Neural crest cell (in vitro differentiated cells): Measurements from ENCODE around the gene ID2. TPM values are rescaled to one million over a fixed set of nuclear protein-coding genes. Genes with fewer than 3 reads are reported as not detected.

Source experiments
- DNase-seq: peaks from one replicate; pipeline ENCODE4 v3.0.0; 2021; ENCODE audit warnings: low read depth, mixed read lengths, low spot score
- H3K27ac Mint-ChIP-seq: one replicate; pipeline ENCODE4 v1.8.0; 2021; ENCODE audit warnings: mild to moderate bottlenecking, mixed read lengths; ENCODE audit not compliant: unreplicated experiment
- H3K27me3 Mint-ChIP-seq: 2 replicates; pipeline ENCODE4 v1.8.0; 2021; ENCODE audit warnings: low read depth, mild to moderate bottlenecking, mixed read lengths
- H3K36me3 Mint-ChIP-seq: 2 replicates; pipeline ENCODE4 v1.8.0; 2021; ENCODE audit warnings: low read depth, mild to moderate bottlenecking, mixed read lengths
- H3K4me1 Mint-ChIP-seq: 2 replicates; pipeline ENCODE4 v1.8.0; 2021; ENCODE audit warnings: mixed read lengths
- H3K4me3 Mint-ChIP-seq: one replicate; pipeline ENCODE4 v1.8.0; 2021; ENCODE audit warnings: mild to moderate bottlenecking, mixed read lengths
- H3K9me3 Mint-ChIP-seq: 2 replicates; pipeline ENCODE4 v1.8.0; 2021; ENCODE audit warnings: mixed read lengths
- total RNA-seq: library from RNA; stranded (reverse); gene quantifications from 2 replicates; pipeline ENCODE4 v1.2.1, GENCODE V29; 2021
- TF ChIP-seq, protein P1 (sequence below): fragments of 200-600 bp; sonication (generic); conservative IDR thresholded peaks from 2 replicates; pipeline ENCODE4 v1.5.0; 2021; ENCODE audit warnings: antibody characterized with exemption, mild to moderate bottlenecking

The ID2 gene
- total RNA-seq, 1 donor from 2014 or later: 46.1 TPM

DNA sequence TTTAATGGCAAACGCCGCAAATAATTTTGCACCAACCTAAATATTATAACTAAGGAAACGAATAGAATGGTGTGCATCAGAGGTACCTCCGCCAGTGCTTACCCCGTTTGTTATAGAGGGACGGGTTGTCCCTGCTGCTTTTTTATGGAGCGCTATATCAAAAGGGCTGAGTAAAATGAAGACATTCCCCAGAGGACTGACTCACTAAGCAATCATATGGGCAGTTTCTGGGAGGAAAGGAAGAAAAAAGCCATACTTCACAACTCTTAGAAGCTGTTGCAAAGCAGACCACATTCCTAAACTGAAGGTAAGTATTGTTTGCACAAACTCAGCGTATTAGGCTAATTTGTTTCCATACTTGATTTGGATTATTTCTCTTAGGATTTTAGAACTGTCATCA, 12.9 kb downstream of the ID2 start:
- H3K4me1 Mint-ChIP-seq: peaks cover 10% of the 10 kb centered on the region
- H3K36me3 Mint-ChIP-seq: no peaks in the 10 kb centered on the region
- no peak overlapping the region for H3K4me3 Mint-ChIP-seq
- no peaks in the 10 kb centered on the region for H3K27me3 Mint-ChIP-seq
- H3K27ac Mint-ChIP-seq: no peak overlapping the region
- TF ChIP-seq, protein P1, sequence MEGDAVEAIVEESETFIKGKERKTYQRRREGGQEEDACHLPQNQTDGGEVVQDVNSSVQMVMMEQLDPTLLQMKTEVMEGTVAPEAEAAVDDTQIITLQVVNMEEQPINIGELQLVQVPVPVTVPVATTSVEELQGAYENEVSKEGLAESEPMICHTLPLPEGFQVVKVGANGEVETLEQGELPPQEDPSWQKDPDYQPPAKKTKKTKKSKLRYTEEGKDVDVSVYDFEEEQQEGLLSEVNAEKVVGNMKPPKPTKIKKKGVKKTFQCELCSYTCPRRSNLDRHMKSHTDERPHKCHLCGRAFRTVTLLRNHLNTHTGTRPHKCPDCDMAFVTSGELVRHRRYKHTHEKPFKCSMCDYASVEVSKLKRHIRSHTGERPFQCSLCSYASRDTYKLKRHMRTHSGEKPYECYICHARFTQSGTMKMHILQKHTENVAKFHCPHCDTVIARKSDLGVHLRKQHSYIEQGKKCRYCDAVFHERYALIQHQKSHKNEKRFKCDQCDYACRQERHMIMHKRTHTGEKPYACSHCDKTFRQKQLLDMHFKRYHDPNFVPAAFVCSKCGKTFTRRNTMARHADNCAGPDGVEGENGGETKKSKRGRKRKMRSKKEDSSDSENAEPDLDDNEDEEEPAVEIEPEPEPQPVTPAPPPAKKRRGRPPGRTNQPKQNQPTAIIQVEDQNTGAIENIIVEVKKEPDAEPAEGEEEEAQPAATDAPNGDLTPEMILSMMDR: no peak
- no peaks in the 10 kb centered on the region for H3K9me3 Mint-ChIP-seq
- DNase-seq: no peak

- Mint-ChIP-seq H3K9me3 (no peaks in the 10 kb centered on the region), H3K27ac (no peak overlapping the region), H3K4me1 (peaks cover 10% of the 10 kb centered on the region), H3K27me3 (no peaks in the 10 kb centered on the region), H3K36me3 (no peaks in the 10 kb centered on the region), H3K4me3 (no peak overlapping the region)
- TF ChIP-seq, protein P1: no peak
- DNase-seq: no peak
Observed at GRCh38 chr2:8697190-8697589, 15.3 kb downstream of the ID2 start.

DNA sequence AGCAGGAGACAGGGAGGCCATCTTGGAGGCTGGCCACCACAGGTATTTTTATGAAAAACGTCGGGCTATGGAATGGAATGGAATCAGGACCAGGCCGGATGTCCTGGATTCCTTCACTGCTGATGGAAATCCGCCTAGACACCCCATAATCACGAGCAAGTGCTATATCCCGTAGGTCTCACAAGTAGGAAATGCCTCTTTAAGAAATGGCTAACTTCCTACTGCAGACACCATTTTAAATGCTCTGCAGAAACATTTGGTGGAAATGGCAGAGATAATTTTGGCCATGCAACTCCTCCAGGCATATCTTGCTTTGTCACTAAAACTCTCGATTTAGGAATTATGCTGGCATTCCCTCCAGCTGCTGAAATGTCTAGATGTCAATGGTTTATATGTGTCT, 18.0 kb downstream of the ID2 start:
- H3K36me3 Mint-ChIP-seq: no peaks in the 10 kb centered on the region
- H3K4me1 Mint-ChIP-seq: peaks cover 10% of the 10 kb centered on the region

GRCh38 chr2:8701681-8702379, 20.0 kb downstream of the ID2 start:
- Mint-ChIP-seq H3K27me3 (no peaks in the 10 kb centered on the region), H3K4me3 (no peak overlapping the region), H3K9me3 (no peaks in the 10 kb centered on the region), H3K4me1 (peaks cover 8% of the 10 kb centered on the region), H3K27ac (no peak overlapping the region), H3K36me3 (no peaks in the 10 kb centered on the region)
- DNase-seq: no peak
- TF ChIP-seq, protein P1: no peak

More for the DNA sequence above, 18.0 kb downstream of the ID2 start:
- Mint-ChIP-seq H3K9me3 (no peaks in the 10 kb centered on the region), H3K27ac (no peak overlapping the region), H3K4me3 (no peak overlapping the region), H3K27me3 (no peaks in the 10 kb centered on the region)
- DNase-seq: no peak
- TF ChIP-seq, protein P1: no peak

DNA sequence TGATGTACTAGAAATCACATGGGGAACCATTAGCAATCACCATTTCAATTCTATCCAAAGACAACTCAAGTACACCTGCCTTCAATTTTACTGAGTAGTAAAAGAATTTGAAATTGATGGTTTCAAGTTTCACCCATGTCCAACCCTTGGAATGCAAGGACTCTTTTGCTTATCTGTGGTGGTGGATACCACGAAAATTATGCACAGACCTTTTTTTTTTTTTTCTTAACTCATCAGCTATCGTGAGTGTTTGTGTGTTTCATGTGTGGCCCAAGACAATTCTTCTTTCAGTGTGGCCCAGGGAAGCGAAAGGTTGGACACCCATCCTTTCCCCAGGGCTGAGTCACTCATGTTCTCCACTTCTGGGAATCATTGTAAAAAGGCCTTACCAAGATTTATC, 23.1 kb downstream of the ID2 start:
- no peak overlapping the region for H3K27ac Mint-ChIP-seq
- TF ChIP-seq, protein P1: no peak
- no peaks in the 10 kb centered on the region for H3K9me3 Mint-ChIP-seq
- H3K27me3 Mint-ChIP-seq: no peaks in the 10 kb centered on the region
- H3K4me1 Mint-ChIP-seq: no peaks in the 10 kb centered on the region
- no peak for DNase-seq
- no peaks in the 10 kb centered on the region for H3K36me3 Mint-ChIP-seq
- H3K4me3 Mint-ChIP-seq: no peak overlapping the region
